CMK (cell line): ENCODE results near the gene PTPRO.
"Not testable (repeated sequence)": the region's sequence is repeated elsewhere in the genome, so short reads cannot be mapped to it uniquely, and the experiment has no call there.

Source experiments
- DNase-seq: peaks from one replicate; pipeline ENCODE4 v3.0.0-alpha.2; 2010; ENCODE audit warnings: low read depth

The PTPRO gene

DNA sequence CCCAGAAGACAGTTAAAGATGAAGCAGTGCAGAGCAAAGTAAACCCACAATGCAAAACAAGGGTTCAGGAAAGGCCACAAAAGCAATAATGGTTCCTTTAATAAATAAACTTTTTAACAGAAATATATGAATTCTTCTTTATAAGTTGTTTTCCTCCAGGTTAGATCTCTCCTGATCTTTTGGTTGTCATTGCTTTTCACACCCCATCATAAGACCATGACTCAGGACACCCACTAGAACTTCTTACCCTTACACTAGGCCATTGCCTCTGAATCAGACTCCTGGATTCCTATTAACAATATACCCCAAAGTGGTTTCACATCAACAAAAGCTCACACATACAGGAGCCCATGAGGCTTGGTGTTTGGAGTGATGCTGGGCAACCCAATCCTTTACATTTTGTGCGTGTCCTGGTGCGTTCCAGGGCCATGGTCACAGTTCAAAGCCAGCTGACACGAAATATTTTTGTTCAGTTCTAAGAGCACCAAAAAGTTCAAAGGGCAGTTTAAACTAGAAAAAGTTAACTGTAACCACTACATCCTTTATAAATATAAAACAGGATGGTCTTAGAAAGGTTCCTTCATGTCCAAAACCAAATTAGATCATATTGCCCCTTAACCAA lies 279.9 kb downstream of the PTPRO start:
- no peak for DNase-seq

DNA sequence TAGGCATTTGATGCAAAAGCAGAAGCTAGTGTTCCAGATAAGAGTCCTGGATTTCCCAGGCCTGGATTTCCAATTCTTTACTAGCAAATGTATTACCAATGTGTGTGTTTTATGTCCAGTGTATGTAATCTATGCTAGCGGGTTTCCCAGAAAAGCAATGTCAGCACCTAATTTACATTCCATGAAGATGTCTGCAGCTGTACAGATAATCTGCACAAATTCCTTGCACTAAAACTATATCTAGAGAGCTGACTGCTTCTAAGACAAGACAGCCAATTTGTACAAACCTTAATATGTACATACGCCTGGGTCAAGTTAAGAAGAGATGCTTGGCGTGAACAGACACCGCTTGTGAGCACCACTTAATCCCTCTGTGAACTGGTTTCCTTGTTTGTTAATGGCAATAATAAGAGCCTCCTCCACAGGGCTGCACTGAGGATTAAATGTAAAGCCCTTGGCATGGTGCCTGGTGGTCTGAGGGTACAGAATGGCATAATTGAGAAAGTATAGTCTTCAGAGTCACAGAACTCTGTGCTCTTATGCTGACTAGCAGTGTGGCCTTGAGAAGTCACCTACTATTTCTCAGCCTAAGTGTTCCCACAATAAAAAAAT lies 281.3 kb downstream of the PTPRO start:
- DNase-seq = no peak

DNA sequence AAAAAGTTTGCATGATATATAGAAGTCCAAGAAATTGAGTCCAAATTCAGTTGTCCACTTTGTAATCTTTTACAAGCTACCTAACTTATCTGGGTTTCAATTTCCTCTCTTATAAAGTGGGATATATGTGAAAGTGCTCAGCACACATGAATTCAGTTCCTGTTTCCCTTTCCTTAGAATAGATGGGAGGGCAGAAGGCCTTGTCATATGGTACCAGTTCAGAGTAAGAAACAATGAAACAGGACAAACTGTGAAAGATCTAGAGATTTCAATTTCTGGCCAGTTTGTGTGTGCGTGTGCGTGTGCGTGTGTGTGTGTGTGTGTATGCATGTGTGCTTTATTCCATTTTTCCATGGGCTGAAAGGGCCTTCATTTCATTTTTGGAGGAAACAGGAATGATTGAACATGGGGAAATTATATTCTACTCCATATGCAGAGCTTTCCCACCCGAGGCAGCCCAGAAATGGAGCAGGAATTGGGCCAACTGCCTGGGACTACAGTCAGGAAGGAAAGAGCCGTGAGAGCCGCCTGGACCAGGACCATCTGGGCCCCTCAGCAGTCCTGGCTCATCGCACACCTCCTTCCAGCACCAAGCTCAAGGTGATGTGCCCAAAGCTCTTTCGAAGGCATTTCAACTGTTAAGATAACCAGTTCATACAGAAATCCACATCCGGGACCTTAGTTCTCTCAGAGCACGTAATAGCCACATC lies 283.7 kb downstream of the PTPRO start:
- DNase-seq = no peak

DNA sequence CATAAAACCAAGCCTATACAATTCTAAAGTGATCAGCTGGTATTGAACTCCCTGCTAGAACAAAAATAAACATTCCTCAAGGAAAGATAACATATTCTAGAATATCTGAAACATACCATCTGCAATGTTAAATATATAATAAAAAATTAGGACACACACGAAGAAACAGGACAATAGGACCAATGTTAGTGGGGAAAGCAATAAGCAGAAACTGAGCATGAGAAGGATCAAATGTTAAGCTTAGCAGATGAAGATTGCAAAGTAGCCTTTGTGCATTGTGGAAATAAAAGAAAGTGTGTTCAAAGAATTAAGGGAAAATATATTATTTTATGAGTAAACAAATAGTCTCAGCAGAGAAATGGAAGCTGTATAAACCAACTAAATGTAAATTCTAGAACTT lies 286.1 kb downstream of the PTPRO start:
- no peak for DNase-seq

DNA sequence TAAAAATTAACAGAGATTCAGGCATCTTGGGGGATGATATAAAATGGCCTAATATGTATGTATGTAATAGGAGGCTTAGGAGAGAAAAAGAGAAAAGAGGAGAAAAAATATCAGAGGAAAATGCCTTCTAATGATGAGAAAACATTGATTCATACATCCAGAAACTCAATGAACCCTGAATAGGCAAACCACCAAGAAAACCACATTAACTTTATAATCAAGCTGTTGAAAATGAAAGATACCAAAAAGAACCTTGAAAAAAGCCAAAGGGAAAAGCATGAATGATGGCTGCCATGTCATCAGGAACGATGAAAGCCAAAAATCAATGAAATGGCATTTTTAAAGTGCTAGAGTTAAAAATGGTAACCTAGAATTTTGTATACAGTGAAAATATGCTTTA lies 286.6 kb downstream of the PTPRO start:
- no peak for DNase-seq

DNA sequence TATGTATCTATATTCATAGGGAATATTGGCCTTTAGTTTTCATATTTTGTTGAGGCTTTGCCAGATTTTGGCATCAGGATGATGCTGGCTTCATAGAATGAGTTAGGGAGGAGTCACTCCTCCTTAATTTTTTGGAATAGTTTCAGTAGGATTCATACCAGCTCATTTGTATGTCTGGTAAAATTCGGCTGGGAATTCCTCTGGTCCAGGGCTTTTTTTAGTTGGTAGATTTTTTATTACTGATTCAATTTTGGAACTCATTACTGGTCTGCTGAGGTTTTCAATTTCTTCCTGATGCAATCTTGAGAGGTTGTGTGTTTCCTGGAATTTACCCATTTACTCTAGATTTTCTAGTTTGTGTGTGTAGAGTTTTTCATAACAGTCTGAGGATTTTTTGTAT lies 291.7 kb downstream of the PTPRO start:
- DNase-seq = no peak

DNA sequence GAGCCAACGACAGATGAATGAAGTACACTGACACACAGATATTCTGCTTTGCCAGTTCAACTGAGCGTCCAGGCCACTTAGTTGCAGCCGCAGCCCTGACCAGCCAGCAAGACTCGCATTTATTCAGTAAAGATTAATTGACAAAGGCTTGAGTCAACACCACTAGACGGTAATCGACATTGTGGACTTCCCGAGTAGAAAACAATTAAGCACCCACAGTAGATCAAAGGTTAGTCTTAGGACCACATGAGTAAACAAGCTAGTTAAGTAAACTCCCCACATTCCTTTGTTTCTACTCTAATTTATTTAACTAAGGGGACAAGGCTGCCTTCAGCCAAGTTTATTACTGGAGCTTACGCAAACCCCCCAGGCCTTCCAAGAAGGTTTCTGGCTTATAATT lies 294.2 kb downstream of the PTPRO start:
- DNase-seq = not testable (repeated sequence)

DNA sequence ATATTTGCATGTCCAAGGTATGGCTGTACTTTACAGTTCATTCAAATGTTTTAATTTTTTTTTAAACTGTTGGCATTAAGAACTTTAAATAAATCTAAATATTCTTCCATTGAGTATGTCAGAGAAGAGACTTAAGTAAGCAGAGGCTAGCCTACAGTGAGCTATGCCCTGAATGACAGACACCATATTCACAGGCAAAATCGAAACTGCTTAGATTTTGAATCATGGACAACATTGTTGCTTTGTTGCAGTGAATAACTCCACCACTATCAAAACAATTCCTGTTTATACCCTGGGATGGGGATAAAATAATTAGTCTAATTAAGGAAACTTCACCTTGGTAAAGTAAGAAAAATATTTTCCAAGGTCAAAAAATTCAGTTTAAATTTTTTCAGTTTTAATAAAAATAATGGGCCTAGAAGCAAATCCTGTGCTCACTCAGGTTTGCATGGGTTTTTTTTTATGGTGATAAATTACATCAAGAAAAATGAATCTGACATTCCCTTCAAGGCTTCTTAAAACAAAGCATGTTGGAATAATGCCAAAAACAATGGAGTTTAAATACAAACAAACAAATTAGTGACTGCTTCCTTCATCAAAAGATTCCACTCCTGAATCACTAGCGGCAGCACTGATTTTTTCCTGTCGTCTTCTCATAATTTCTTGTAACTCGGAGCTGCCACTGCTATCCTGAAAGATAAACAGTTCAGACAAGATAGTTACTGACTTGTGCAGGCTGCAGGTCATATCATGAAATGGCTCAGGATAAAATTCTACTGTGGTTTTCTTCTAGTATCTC lies 298.6 kb downstream of the PTPRO start:
- no peak for DNase-seq

DNA sequence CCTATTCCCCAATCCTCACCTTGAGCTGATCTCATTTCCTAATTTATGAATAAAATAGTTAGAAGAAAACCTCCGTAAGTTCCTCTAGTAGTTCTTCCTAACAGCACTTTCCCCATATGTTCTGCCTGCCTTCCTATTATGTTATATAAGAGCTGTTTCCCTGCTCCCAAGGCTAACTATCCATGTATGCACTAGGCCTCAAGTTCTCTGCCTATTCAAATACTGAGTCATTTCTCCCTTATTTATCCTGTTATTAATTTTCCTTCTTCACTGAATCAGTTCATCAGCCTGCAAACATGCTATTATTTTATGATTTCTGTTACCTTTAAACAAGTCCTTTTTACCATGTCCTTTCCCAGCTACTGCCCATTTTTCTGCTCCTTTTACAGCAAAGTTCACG lies 302.8 kb downstream of the PTPRO start:
- no peak for DNase-seq

DNA sequence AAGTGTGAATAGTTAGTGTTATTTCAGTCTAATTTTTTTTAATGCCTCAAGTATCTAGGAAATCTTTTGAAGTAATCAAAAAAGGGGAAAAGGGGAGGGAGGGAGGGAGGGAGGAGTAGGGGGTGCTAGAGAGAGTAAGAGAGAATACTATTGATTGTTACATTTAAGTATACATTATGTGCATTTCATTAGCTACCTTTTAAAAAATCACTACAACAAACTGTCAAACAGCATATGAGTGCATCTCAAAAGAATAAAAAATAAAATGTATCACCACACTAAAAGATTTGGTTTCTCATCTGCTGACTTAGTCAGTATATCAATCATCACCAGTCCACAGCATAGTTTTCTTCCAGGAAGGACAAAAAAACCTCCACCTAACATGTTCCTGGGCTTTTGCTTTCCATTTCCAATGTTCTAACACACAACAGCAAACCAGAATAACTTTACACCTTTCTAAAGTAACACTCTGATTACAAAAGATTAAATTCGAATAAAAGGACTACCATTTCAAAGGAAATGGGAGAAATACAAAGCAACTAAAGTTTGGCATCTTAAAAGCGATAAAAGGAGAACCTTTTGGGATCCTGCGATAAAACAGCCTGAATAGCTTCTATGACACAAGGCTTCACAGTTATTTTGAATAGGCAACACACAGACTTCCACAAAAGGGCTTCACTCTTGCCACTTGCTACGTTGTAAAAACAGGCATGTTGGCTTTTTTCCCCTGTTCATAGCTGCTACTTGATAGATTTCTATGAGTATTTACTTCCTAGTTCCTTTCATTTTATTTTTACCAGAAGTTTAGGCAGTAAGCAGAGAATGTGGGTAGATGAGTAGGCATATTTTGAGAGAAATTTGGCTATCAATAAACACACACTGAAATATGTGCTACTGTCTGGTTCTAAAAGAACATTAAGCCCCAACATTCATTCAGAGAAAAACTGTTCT lies 306.0 kb downstream of the PTPRO start:
- DNase-seq = no peak

DNA sequence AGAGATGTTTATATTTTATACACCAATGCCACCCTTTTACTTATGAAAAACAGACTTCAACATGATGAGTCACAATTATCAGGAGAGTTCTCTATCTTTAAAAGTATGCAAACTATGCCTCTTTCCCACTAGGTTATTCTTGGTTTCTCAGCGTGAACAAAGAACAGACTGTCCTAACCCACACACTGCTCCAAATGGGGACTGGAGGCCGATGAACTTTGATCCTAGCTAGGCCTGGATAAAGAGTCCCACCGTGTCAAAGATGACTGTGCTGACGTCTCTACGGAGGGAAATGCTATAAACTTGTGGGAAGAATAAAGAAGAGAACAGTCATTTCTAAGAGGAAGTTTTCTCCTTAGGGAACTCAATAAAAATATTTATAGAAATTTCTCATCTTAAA lies 306.8 kb downstream of the PTPRO start:
- DNase-seq = no peak

DNA sequence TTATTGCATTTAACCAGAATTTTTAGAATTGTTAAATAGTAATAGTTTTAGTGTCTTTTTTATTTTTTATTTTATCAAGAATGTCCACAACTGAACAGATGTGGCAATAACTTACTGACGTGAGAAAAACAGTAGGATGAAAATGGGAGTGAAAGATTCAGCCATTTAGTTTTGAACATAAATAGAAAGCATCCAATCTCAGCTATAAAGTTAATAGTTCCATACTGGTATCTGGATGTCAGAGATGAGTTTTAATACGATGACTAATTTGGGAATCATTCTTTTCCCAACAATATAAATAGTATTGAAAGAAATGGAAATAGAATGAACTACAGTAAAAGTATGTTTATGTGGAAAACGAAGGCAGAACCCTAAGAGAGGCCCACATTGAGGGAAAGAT lies 307.5 kb downstream of the PTPRO start:
- no peak for DNase-seq

DNA sequence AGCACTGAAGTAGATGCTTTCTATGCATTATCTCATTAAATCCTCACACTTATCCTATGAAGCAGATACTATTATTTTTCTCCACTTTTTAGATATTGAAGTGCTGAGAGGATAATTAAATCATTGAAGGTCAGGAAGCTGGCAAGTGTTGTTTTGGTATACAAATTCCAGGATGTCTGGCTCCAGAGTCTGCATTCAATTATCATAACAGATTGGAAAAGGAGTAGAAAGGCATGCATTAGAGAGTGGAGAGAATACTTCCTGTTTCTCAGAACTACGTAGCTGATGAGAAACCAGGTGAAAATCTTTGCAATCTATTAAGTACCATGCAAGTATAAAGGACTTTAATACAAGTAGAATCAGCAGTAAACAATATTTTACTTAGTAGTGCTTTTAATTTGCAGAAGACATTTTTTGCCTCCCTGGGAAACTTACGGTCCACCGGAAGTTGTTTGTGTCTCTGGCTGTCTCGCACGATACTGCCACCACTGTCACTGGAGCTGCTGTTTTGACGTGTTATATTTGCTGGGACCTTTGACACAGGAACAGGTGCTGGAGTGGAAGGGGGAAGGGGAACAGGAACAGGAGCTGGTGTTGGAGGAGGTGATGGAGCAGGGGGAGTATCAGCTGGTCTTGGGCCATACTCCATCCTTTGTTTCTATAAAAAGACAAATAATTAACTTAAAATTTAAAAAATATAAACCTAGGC lies 308.9 kb downstream of the PTPRO start:
- DNase-seq = no peak

DNA sequence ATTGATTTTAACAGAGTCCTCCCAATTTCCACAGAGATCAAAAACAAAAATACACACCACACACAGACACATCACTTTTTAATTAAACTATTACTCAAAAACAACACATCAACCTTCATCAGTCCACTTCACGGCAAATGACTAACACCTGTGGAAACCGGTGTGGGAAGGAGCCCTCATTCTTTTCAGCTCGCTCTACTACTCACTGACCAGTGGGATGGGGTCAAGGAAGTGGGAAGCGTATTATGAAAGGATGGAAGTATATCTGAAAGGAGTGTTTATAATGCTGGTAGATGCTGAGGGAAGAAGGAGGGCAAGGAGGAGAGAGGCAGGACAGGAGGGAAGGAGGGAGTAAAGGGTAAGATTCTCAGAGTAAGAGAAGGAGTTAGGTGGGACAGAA lies 310.4 kb downstream of the PTPRO start:
- no peak for DNase-seq

DNA sequence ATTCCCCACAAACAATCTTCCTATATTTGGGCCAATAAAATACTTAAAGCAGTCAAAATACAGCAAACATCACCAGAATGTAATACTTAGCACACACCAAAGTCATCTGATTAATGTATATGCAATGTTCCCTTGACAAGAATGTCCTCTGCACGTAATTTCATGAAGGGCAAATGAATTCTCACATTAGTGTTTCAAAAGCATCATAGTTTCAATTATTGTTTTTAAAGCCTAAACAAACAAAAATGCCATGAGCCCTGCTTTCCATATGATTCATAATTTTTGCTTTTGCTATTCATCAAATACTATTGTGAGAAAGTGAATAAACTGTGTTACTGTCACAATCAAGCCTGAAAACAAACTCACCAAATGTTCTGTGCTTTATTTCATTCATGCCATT lies 310.9 kb downstream of the PTPRO start:
- DNase-seq = no peak

DNA sequence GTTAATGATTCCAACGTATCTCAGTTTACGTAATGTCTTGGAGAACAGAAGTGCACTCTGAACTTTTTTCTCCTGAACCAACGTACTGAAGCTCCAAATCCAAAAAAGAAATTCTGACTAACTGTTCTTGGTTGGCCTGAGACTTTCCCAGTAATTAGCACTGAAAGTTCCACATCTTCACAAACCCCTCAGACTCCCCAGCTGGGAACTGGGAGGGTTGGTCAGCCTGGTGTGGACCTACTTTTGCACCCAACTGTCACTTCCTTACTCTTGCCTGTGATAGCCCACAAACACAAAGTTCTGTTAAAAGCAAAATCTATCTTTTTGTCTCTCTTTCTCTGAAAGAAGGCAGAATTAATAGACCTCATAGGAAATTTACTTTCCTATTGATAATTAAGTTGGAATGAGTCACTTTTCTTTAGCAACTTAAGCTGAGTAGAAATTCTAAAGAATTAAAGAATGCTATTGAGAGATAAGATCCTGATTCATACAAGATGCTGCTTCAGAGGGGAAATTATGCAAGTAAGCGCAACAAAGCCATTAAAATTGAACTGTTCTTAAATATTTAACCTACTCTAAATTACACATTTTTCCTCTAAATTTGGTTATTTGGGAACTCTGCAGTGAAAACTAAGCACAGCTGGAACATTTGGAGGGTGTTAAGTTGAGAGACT lies 311.8 kb downstream of the PTPRO start:
- DNase-seq = no peak

DNA sequence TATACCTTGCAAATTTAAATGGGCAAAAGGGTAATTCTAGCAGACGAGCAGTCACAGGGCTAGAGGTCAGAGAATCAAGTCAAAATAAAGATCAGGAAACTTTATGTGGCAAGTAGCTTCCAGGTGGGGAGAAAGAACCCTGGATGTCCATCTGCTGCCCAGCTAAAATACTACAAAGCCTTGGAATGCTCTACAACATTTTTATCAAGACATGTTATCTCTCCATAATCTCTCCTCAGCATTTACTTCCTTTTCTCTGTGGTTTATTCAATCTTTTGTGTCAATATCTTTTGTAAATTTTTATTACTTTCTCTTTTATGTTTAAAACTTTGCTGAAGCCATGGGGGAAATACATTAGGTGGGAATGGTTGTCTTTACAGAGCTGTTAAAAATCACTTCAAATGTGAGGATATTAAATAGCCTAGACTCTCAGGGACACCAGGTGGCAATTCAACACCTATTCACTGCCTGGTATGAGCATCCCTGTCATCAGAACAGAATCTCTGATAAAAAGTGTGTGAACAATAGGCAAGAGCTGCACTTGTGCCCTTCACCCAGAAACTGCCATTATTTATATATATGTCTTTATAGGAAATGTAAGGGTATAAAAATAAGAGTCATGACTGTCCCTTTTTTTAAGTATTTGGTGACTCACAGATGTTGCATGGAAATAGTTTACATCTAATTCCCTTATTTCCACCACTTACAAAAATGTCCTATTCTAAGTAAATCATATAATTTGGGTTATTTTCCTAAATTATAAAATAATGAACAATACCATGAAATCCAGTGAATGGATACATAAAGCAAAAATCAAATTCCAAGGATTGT lies 314.0 kb downstream of the PTPRO start:
- DNase-seq = no peak

DNA sequence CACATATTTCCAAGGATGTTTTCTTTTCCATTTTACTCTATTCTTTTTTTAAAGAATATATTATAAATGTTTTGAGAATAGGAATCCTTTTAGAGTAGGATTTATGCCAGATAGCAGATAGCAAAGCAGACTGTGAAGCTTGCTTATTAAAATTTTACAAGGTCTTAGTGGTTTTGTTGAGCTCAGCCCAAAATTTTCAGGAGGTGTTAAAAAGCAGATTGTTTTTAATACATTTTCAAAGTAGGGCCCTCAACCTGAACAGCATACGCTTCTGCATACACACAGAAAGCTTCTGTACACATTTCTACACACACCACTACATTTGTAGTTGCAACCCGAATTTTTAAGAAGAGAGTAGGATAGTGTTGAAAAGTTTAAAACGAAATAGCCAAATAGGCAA lies 315.9 kb downstream of the PTPRO start:
- DNase-seq = no peak

DNA sequence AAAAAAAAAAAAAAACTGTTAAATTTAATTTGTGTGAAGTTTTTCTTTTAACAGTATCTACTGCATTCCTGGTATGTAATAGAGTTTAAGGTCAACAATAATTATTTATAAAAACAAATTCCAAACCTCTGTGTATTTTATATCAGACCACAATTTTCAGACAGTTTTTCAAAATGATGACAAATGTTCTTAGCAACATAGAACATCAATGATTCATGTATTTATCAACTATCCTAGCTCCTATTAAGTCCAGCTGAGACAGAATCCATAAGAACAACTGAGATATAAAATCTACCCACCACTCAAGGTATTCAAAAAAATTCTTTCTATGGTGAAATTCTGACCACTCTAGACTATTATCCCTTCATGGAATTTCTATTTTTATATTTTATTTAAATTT lies 322.4 kb downstream of the PTPRO start:
- no peak for DNase-seq

DNA sequence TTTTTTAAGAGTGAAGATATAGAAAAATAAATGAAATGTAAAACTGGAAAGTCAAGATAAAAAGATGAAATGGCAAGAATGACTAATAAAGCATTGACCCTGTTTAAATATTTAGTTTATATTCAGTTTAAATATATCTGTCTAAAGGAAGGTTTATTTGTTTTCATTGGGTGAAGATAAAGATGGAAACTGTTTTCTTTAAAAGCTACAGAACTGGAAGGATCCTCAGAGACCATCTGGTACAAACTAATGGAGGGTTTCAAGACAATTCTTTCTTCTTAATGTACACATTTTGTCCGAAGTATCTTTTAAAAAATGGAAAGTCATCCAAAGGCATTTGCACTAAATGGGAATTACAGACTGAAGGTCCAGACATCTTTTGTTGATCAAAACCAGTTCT lies 324.3 kb downstream of the PTPRO start:
- DNase-seq = no peak
